RWPE1 (cell line): ENCODE results near the gene WNT9A.

Experiments
- CTCF ChIA-PET: fragments of 350-600 bp; sonication (Branson Sonifier 250); formaldehyde crosslinking; extraction: SDS; loops from one replicate; lab custom pipeline; 2021; lab: Yijun Ruan, JAX
- POLR2A ChIA-PET: fragments of 400-600 bp; formaldehyde crosslinking; extraction: SDS; loops from one replicate; lab custom pipeline; 2020; ENCODE audit warnings: antibody characterized with exemption; ENCODE audit not compliant: low non-redundant PET; lab: Yijun Ruan, JAX
- DNase-seq: peaks from one replicate; pipeline ENCODE4 v3.0.0; 2012; ENCODE audit warnings: low spot score
- H3K27ac ChIP-seq: fragments of 450-650 bp; 2 replicates; pipeline ENCODE4 v1.5.1; 2017
- TF ChIP-seq, protein P1 (sequence below): fragments of 450-650 bp; conservative IDR thresholded peaks from 2 replicates; pipeline ENCODE4 v1.5.1; 2017; ENCODE audit warnings: low read depth, mild to moderate bottlenecking

WNT9A gene

DNA sequence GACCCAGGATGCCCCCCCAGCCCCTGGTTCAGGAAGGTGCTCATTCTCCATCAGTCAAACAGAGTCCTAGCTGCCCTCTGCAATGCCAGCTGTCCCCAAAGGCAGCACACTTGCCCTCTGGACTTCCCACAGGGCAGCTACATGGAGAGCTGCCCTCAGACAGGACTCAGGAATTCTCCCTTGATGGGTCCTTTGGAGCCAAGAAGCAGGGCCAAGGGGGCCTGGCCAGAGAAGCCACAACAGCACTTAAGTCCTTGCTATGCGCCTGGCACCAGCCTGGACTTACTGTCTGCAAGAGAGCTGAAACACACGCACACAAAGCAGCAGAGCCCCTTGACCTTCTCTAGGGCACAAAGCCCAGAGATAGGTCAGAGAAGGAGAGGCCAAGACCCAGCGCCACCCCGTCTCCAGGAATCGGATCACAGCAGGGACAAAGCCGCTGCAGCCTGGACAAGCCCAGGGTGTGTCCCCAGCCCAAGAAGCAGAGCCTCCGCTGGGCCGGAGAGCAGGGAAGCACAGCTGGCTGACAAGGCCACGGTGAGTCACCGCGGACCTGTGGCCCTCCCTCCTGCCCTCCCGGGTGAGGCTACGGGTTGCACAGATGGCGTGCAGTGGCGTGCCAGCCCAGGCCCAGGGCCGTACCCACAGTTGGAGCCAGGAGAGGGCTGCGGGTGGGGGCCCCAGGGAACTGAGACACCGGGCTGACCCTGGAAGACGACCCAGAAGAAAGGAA lies 1.7 kb downstream of the WNT9A start:
- H3K27ac ChIP-seq = peak overlapping the region; percentile 95
- DNase-seq = peak; percentile 93
- TF ChIP-seq, protein P1, sequence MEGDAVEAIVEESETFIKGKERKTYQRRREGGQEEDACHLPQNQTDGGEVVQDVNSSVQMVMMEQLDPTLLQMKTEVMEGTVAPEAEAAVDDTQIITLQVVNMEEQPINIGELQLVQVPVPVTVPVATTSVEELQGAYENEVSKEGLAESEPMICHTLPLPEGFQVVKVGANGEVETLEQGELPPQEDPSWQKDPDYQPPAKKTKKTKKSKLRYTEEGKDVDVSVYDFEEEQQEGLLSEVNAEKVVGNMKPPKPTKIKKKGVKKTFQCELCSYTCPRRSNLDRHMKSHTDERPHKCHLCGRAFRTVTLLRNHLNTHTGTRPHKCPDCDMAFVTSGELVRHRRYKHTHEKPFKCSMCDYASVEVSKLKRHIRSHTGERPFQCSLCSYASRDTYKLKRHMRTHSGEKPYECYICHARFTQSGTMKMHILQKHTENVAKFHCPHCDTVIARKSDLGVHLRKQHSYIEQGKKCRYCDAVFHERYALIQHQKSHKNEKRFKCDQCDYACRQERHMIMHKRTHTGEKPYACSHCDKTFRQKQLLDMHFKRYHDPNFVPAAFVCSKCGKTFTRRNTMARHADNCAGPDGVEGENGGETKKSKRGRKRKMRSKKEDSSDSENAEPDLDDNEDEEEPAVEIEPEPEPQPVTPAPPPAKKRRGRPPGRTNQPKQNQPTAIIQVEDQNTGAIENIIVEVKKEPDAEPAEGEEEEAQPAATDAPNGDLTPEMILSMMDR = no peak
- ChIA-PET CTCF (interaction anchor here (0.6 to 1.6 kb wide), 4 partner anchors 59 to 184 kb away, joined by 3 to 11 read pairs (median 5); no protein-coding TSS in a partner anchor), POLR2A (no interaction called here)

DNA sequence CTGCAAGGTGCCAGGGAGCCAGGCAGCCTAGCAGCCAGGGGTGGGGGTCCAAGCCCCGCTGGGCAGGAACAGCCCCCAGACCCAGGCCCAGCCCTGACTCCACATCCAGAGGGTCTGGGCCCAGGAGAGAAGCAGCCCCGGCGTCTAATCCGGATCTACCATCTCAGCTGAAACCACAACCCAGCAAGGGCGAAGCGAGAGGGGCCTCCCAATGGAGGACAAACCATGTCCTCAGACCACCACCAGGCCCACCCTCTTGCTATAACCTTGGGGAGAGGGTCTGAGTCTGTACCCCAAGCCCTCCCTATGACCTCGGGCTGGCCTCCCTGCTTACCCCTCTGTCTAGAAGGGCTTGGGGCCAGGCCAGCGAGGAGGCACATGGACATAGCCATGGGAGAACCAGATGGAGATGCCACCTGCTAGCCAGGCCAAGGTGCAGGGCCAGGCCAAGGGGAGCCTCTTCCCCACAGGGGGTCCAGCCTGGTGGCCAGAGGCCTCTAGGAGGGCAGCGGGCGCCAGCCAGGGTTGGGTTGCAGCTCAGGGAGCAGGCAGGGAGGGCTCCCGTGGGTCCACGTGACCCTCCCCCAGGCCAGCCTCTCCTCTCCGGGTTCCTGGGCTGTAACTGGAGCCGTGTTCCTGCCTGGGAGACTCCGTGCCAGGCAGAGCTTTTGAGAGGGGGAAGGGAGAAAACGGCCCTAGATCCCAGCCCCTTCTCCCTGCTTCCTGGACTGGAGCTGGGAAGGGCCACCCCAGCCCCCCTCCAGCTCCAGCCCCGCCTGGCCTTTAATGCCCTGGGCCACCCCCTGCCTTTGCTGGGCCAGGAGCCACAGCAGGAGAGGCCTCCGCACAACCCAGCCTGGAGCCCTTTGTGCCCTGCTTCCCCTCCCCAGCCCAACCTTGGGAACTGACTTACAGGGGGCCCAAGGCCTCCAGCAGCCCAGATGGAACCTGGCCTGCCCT lies 2.5 kb downstream of the WNT9A start:
- peak overlapping the region; percentile 95 for H3K27ac ChIP-seq
- TF ChIP-seq, protein P1 = no peak
- ChIA-PET POLR2A (no interaction called here), CTCF (interaction anchor here (0.6 to 1.6 kb wide), 4 partner anchors 60 to 183 kb away, joined by 3 to 11 read pairs (median 5); no protein-coding TSS in a partner anchor)
- no peak for DNase-seq

DNA sequence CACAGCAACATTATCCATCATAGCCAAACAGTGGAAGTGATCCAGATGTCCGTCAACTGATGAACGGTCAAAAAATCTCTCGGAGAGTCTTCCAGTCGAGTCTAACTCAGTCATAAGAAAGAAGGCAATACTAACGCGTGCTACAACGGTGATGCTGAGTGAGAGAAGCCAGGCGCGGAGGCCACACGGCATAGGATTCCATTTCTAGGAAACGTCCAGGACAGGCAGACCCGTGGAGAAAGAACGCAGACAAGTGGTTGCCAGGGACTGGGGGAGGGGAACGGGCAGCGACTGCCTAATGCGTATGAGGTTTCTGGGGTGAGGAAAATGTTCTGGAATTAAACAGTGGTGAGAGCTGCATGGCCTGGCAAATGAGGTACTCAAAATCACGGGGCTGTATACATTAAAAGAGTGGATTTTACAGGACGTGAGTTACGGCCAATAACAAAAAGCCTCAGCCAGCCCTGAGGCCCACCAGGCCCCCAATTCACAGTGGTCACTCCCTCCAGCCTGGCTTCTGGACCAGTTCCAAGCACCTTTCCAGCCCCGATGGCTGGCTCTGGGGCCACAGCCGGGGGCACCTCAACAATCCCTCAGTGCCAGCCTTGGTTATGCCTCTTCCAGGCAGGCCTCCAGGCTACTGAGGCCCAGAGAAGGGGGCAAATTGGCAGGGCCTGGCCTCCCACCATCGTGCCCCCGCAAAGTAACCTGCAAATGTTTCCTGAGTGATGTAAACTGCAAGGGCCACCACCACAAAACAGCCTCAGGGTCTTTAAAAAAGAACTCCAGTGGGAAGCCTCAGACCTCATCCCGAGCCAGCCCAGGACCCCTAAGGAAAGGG lies 3.4 kb downstream of the WNT9A start:
- POLR2A ChIA-PET = no interaction called here
- CTCF ChIA-PET = no interaction called here
- H3K27ac ChIP-seq = peak overlapping the region; percentile 95
- TF ChIP-seq, protein P1 = no peak
- DNase-seq = no peak

DNA sequence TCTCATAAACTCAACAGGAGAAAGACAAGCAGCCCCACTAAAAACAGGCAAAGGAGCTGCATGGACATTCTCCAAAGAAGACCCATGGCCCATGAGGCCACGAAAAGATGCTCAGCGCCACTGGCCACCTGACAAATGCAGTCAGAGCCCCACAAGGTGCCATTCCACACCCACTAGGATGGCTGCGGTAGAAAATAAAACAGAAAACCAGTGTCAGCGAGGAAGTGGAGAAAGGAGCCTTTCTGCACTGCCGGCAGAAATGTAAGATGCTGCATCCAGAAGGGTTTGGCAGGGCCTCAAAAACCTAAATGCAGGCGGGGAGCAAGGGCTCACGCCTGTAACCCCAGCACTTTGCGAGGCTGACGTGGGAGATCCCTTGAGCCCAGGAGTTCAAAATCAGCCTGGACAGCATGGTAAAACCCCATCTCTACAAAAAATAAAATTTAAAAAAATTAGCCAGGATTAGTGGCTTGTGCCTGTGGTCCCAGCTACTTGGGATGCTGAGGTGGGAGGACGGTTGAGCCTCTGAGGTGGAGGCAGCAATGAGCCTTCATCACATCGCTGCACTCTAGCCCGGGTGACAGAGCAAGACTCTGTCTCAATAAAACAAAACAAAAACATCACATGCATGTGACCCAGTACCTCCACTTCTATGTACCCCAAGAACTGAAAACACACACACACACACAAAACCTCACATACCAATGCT lies 4.2 kb downstream of the WNT9A start:
- H3K27ac ChIP-seq = no peak overlapping the region
- TF ChIP-seq, protein P1 = no peak
- POLR2A ChIA-PET = no interaction called here
- CTCF ChIA-PET = no interaction called here
- DNase-seq = no peak

DNA sequence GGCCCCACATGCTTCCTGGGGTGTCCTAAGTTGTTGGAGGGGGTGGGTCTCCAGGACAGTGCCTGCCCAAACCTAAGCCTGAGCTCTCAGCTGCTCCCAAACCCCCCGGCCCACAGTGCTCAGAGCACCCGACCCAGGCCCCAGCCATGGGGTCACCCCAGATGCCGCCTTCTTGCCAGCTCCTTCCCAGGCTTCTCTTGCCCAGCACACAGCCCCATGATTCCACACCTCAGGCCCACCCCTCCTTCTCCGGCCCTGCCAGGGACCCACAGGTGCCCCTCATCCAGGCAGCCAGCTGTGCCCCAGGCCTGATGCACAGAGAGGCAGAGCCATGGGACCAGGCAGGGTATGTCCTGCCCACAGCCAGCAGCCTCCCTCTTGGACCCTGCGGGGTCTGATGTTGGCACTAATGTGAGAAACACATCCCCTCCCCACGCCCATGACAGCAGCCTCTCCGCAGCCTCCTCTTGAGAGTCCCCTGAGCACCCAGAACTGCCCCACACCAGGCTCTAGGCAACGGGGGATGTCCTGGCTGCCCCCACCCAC lies 4.9 kb downstream of the WNT9A start:
- ChIA-PET POLR2A (no interaction called here), CTCF (no interaction called here)
- TF ChIP-seq, protein P1 = no peak
- no peak for DNase-seq
- H3K27ac ChIP-seq = no peak overlapping the region
